ENCODE results near the gene CENPB. TPM values are rescaled to one million over a fixed set of nuclear protein-coding genes. Genes with fewer than 3 reads are reported as not detected.

CENPB gene
- total and polyA plus RNA-seq, 2 of the 4 experiments (the other 2 are of a cell fraction), result 45.7 to 59.1 TPM

- TF ChIP-seq ELK1 (IDR thresholded peaks at IDR 0.05; ENCODE audit: borderline replicate concordance, low read depth, low read length), result no peak
- no peak for TF ChIP-seq MXI1 (IDR thresholded peaks at IDR 0.05; ENCODE audit: borderline replicate concordance, low read depth, low read length)
- TF ChIP-seq RFX5 (IDR thresholded peaks at IDR 0.05; ENCODE audit: low read depth, low read length), result no peak
- TF ChIP-seq CHD1 (IDR thresholded peaks at IDR 0.05; ENCODE audit: low read depth, low read length), result no peak
Observed at GRCh38 chr20:3798908-3799248, 12.3 kb upstream of the CENPB start (continued).

- POLR2A ChIA-PET (ENCODE audit: unreplicated experiment), result interaction anchor here (0.5 to 0.7 kb wide), 3 partner anchors 41 to 95 kb away, joined by 3 to 12 read pairs (median 7); no protein-coding TSS in a partner anchor
- peak overlapping the region; percentile 29; the same call in 1 of the 2 replicates for H3K27ac ChIP-seq (ENCODE audit: insufficient read depth, low read length)
Observed at GRCh38 chr20:3798373-3798768, 11.8 kb upstream of the CENPB start.

More at GRCh38 chr20:3798373-3798768, 11.8 kb upstream of the CENPB start:
- peaks cover 24% of the 10 kb centered on the region for H3K9me1 ChIP-seq (ENCODE audit: insufficient read depth, low read length)
- H3K14ac ChIP-seq (replicated peaks; ENCODE audit: low read depth, low read length), result peak overlapping the region; percentile 82
- 0 out of 2 replicates have a peak overlapping the region, but pooled peaks have one; percentile 51 for H3K23ac ChIP-seq (ENCODE audit: low read depth, low read length)
- peaks cover 26% of the 10 kb centered on the region for H3K4me1 ChIP-seq (ENCODE audit: control insufficient read depth, insufficient read depth, low read length)
- H2AK9ac ChIP-seq (replicated peaks; ENCODE audit: low read depth, low read length, poor library complexity), result peak overlapping the region; percentile 55
- peak overlapping the region; percentile 76 for H3K4me2 ChIP-seq (ENCODE audit: low read depth, low read length)
- H3K4me3 ChIP-seq (ENCODE audit: insufficient read depth, low read depth, low read length), result no peak overlapping the region
- peak overlapping the region; percentile 56; the same call in 1 of the 2 replicates for H3K56ac ChIP-seq (ENCODE audit: extremely low read depth, insufficient read depth, low read length)
- peak overlapping the region in 1 of 2 experiments; percentile 44; a peak in 2 of 4 replicates for H4K8ac ChIP-seq (ENCODE audit: low read depth in 2 of 2, low read length in 2 of 2)
- CTCF ChIA-PET, result no interaction called here
- H3K36me3 ChIP-seq (ENCODE audit: control insufficient read depth, insufficient read depth, low read length), result peaks cover 43% of the 10 kb centered on the region
- DNase-seq (no peak), ATAC-seq (ENCODE audit: low read depth) (no peak)
- peak overlapping the region; percentile 62 for H3K4ac ChIP-seq (ENCODE audit: low read depth, low read length)
- H2BK5ac ChIP-seq (ENCODE audit: low read depth, low read length, poor library complexity, severe bottlenecking), result peak overlapping the region; percentile 39
- H3K9ac ChIP-seq (ENCODE audit: low read depth, low read length), result peak overlapping the region; percentile 19; the same call in 1 of the 2 replicates
- H3K27me3 ChIP-seq (ENCODE audit: control insufficient read depth, insufficient read depth, low read length), result no peaks in the 10 kb centered on the region
- H4K5ac ChIP-seq (ENCODE audit: low read depth, low read length), result no peak overlapping the region; the same call in 1 of the 2 replicates
- no peaks in the 10 kb centered on the region for H3K9me3 ChIP-seq (ENCODE audit: control insufficient read depth, insufficient read depth, low read length)
- intact Hi-C loops (cut with micrococcal nuclease) (loop anchor here (2.0 kb wide), 1 partner anchor 14 kb away; no protein-coding TSS in a partner anchor), in situ Hi-C loops (cut with MboI; ENCODE audit: low sequenced_read_pairs) (no loop called here), dilution Hi-C loops (cut with HindIII; ENCODE audit: low sequenced_read_pairs, unreplicated experiment) (no loop called here)
- H3K18ac ChIP-seq (ENCODE audit: low read depth, low read length), result no peak overlapping the region
- no peak overlapping the region; the same call in 2 of the 3 replicates for H2BK15ac ChIP-seq (ENCODE audit: low read depth, low read length)
- H2AK5ac ChIP-seq (ENCODE audit: low read depth, low read length), result peak overlapping the region; percentile 69; the same call in 1 of the 2 replicates
- no peaks in the 10 kb centered on the region for H4K20me1 ChIP-seq (ENCODE audit: insufficient read depth, low read length)
- H2BK20ac ChIP-seq (ENCODE audit: low read depth, low read length), result 0 out of 2 replicates have a peak overlapping the region, but pooled peaks have one; percentile 66
- TF ChIP-seq CHD1 (IDR thresholded peaks at IDR 0.05; ENCODE audit: low read depth, low read length) (no peak), RAD21 (IDR thresholded peaks at IDR 0.05; ENCODE audit: low read length) (no peak), CTCF (conservative IDR thresholded peaks at IDR 0.05; ENCODE audit: low read depth, low read length) (no peak), USF2 (IDR thresholded peaks at IDR 0.05; ENCODE audit: low read depth, low read length) (no peak), MAFK (IDR thresholded peaks at IDR 0.05; ENCODE audit: low read depth, low read length) (no peak), FOS (IDR thresholded peaks at IDR 0.05; ENCODE audit: low read depth, low read length) (no peak), NFE2L2 (IDR thresholded peaks at IDR 0.05; ENCODE audit: low read depth, low read length) (no peak)
- no TSS peak for BruUV-seq (replicated peaks)
- peak overlapping the region; percentile 60 for H2BK120ac ChIP-seq (ENCODE audit: low read depth, low read length)
- peaks cover 37 to 80% of the 10 kb centered on the region in 2 experiments for H3K79me1 ChIP-seq (ENCODE audit: low read depth in 1 of 2, low read length in 2 of 2)
- no CpG with 5 or more reads among the region's 5 CpGs for WGBS, 2 experiments (ENCODE audit: extremely low coverage in 2 of 2, insufficient read length in 1 of 2)
- peak overlapping the region; percentile 29 for H4K91ac ChIP-seq (ENCODE audit: insufficient read depth, low read depth, low read length)
- H2AFZ ChIP-seq (replicated peaks; ENCODE audit: low read length, poor library complexity), result no peak overlapping the region

Data from IMR-90 (cell line).